HG03066 (cell line): ENCODE results near the gene TXNRD2.
"Not testable (repeated sequence)": the region's sequence is repeated elsewhere in the genome, so short reads cannot be mapped to it uniquely, and the experiment has no call there.

ENCODE experiments used
- ATAC-seq: cut with Tn5 transposase; IDR thresholded peaks from one replicate; pipeline ENCODE4 v1.9.1; 2021; ENCODE audit warnings: low read depth; ENCODE audit not compliant: unreplicated experiment

The TXNRD2 gene

GRCh38 chr22:19891317-19892256 lies 50.0 kb downstream of the TXNRD2 start:
- no peak for ATAC-seq

- ATAC-seq = no peak
Measured at GRCh38 chr22:19890502-19891316, 50.9 kb downstream of the TXNRD2 start.

DNA sequence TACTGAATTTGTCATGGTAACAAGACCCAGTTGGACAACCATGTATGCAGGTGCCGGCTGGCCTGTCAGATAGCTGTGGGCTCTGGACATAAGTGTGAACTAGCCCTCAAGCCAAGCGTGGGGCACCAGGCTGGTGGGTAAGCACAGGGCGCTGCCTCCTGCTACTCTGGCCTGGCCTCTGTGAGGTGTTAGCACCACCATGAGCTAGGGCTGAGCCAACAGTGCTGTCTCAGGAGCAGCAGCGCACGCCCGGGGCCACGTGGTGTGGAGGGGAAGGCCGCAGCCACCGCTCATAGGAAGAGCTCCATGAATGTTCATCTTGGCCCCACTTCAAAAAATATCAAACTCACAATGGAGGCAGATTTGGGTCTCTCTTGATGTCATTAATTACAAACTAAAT lies 51.7 kb downstream of the TXNRD2 start:
- no peak for ATAC-seq

DNA sequence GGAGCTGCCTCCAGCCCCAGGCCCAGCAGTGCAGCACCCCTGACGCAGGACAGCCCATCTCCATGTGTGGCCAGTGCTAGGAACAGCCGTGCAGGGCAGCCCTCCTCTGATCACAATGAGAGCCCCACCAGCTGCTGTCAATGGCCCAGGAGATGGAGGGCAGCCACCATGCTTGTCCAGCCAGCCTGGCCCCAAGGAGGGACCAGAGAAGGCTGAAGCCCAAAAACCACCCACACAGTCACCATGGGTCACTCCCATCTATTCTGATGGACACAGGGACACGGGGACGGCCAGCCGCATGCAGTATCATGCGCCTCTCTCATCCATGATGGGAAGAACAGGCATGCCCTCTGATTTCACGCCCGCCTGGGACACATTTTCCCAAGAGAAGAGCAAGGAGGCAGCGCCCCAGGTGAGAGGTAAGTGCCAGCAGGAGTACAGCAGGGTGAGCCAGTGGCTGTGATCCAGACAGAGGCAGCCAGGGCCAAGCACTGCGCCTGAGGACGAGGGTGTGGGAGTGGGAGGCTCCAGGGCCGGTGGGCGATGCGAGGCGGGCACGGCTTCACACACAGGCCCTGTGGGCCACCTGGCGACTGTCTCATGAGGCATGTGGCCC lies 53.4 kb downstream of the TXNRD2 start:
- no peak for ATAC-seq

DNA sequence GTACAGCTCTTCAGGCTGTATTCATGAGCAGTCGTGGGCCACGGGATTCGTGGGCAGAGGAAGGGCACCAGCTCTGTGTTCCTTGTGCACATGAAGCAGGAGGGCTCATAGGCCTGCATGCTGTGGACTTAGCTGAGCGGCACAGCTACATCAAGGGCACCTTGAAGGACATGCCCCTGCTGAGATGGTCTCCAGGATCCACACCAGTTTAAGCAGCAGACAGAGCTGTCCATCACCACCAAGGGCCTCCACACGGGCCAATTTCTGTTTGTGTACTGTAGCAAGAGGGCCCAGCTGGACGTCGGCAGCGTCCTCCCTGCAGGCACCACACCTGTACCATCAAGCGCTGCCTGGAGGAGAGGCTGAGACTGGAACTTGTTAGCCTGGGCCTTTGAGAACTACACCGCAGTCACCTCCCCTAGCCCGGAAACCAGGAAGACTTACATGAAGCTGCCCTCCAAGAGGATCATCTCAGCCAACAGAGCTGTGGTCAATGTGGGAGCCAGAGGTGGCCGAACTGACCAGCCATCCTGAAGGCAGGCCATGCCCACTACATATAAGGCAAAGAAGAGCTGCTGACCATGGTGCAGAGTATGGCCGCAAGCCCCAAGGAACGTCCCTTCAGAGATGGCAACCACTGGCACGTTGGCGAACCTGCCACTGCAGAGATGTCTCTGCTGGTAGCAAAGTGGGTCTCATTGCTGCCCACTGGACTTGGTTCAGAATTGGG lies 54.2 kb downstream of the TXNRD2 start:
- no peak for ATAC-seq

DNA sequence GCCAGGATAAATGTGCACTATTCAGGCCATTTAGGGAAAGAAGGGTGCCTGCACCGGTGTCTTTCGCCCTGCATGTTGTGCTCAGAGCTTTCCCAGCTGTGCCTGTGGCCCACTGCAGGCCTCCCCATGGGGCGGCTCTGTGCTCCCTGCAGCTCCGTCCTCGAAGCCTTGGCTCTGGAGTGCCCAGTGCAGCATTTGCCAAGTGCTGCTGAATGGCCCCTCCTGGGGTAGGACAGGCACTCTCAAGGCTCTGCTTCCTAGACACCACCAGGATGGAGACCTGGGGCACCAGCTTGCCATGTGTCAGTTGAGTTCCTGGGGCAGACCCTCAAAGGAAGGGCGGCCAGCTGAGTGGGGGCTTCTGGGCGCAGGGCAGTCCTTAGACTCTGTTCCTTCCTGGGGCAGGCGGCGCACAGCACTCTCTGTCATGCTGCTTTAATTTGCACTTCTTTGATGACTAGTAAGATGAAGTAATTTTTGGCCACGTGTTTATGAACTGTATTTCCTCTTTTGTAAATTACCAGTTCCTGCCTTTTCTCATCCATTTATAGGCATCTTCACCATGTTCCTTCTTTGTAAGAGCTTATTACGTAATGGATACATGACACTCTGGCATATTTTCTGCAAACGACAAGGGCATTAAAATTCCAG lies 54.9 kb downstream of the TXNRD2 start:
- no peak for ATAC-seq

GRCh38 chr22:19885841-19886592 lies 55.6 kb downstream of the TXNRD2 start:
- ATAC-seq = no peak

GRCh38 chr22:19884954-19885751 lies 56.5 kb downstream of the TXNRD2 start:
- ATAC-seq = no peak

DNA sequence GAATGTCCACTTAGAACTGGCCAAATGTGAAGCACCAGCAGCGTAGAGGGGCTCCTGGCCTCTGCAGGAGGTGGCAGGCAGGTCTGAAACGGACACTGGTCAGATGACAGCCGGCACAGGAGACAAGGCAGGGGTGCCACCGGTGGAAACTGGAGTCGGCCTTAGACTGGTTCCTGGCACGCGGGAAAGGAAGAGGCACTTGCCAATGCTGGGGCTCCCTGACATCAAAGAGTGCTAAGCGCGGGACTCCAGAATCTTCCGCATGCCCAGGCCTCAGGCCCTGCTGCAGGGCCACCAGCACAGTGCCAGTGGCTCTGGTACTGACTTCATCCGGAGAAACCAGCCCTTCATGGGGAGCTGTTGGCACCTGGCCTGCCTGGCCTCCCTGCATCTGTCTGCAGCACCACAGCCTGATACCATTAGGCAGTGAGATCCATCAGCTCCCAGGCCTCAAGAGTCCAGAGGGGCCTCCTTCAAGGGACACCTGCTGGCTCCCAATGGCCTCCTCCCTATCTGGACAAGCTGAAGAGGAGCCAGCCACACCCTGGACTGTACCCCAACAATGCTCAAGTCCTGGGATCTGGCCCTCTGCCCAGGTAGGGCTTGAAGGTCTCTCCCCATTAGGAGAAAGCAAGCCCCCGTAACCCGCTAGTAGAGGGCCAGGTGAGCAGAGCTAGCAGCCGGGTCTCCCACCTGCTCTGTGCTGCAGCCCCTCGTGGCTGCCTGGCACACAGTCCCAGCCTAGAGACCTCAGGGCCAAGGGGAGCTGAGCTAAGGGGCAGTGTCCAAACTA lies 57.3 kb downstream of the TXNRD2 start:
- no peak for ATAC-seq

DNA sequence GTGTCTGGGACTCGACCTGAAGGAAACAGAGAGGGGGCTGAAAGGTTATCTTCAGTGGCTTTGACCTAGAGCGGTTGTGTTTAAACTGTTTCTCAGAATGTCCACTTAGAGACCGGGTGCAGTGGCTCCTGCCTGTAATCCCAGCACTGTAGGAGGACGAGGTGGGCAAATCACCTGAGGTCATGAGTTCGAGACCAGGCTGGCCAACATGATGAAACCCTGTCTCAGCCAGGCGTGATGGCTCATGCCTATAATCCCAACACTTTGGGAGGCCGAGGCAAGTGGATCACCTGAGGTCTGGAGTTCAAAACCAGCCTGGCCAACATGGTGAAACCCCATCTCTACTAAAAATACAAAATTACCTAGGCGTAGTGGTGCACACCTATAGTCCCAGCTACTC lies 58.2 kb downstream of the TXNRD2 start:
- ATAC-seq = not testable (repeated sequence)

DNA sequence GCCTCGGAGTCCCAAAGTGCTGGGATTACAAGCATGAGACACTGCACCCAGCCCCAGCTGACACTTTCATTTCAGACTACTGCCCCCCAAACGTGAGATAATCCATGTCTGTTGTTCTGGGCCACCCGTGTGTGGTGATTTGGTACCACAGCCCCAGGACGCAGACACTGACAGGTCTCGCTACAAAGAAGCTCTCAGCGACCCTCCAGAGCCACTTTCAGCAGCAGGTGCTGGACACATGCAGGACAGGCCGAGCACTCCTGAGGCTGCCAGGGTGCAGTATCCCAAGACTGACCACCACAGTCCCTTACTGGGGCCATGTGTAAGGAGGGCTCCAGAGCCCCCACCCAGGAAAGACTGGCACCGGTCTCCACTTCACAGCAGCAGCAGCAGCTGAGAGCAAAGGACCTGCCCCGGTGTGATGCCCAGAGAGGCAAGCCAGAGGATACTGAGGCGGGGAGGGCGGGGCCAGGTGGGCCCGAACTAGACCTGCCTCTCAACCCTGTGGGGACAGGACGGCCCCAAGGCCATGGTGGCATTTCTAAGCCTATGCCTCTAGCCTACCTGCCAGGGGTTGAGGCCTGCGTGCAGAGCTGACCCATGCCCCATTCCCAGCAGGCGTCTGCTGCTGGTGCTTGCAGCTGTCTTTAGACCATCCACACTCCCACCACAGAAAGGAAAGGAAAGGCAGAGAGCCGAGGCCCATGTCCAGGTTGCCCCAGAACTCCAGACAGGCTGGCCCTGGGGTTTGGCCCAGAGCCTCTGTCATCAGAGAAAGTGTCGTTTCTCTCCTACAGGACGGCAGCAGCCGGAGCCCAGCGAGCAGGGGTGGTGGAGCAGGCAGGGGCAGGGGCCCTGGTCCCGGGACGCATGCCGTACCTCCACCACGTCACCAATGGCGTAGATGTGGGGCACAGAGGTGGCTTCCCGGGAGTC lies 58.9 kb downstream of the TXNRD2 start:
- ATAC-seq = no peak

DNA sequence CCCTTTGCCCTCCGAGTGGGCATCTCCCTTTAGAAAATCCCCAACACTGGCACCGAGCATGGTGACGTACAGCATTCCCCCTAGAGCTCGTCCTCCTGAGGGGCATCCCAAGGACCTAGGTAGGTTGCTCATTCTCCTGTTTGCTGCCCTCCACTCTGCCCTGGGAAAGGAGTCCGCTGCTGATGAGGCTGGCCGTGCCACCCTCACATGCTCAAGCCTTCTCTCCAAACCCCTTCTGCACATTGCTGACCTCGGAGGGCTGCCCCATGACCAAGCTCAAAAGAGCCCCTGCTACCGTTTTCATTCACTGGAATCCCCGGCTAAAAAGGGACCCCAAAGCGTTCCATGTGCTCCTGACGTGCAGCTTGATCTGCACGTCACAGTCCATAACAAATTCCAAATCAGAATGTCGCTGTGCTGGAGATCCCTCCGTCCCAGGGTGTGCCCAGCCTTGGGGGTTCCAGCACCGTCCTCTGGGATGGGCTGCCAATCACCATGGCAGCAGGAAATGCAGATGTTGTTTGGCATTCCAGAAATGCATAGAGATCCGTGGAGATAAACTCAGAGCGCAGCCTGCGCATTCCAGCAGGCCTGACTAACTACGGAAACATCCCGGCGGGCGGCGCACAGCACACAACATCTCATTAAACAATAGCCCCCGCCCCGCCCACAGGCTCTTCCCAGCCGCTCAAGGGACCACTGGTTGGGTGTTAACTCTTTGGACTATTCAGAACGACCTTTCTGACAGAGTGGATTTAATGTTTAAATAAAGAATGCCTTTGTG lies 60.6 kb downstream of the TXNRD2 start:
- ATAC-seq = no peak

DNA sequence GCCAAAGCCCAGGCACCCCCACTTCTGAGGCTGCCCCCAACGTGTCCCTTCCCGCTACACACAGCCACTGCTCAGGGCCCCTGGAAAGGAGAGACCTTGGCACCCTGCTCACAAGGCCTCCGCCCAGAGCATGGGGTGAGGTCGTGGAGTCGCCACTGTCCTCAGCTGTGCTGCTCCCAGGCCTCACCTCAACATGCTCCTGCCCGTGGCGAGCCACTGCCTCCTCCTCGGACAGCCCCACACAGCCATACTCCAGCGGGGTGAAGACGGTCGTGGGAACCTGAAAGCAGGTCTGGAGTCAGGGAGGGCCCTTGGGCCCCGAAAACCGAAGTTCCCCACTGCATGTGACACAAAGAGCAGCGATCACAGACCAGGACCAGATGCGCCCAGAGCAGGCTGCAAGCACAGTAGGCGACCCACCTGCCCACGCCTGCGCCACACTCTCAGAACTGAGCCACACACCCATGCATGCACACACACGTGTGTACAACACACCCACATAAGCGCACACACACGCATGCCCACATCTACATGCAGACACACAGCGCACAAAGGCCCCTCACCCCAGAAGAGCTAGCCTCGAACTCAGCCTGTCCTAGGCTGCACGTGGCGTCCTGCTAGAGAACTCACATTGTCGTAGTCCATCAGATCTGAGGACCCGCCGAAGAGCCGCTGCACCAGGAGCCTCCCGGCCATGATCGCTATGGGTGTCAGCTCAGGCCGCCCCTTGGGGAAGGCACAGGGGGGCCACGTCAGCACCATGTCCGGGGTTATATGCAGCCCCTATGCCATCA lies 61.4 kb downstream of the TXNRD2 start:
- ATAC-seq = no peak

- ATAC-seq = no peak
Measured at GRCh38 chr22:19879643-19879991, 62.0 kb downstream of the TXNRD2 start.

DNA sequence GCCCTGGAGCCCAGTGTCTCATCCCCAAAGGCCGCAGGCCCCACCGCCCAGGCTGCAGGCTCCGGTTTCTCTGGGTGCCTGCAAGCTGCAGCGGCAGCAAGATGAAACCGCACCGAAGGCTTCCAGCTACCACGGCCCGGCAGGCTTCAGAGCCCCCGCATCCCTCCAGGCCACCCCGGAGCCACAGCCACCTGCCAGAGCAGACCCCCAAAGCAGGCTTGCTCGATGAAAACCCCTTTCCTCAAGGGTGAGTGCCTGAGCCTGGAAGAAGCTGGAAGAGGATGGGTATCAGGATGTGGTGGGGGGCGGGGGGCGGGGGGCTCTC lies 62.4 kb downstream of the TXNRD2 start:
- no peak for ATAC-seq
